NCI-H1694 treated with DMSO at 0.1 percent for 48 hours (cell line): ENCODE measurements around the gene SENP8.

Experiments
- DNase-seq: peaks from one replicate; lab custom pipeline; 2025; lab: John Stamatoyannopoulos, UW

Gene SENP8

DNA sequence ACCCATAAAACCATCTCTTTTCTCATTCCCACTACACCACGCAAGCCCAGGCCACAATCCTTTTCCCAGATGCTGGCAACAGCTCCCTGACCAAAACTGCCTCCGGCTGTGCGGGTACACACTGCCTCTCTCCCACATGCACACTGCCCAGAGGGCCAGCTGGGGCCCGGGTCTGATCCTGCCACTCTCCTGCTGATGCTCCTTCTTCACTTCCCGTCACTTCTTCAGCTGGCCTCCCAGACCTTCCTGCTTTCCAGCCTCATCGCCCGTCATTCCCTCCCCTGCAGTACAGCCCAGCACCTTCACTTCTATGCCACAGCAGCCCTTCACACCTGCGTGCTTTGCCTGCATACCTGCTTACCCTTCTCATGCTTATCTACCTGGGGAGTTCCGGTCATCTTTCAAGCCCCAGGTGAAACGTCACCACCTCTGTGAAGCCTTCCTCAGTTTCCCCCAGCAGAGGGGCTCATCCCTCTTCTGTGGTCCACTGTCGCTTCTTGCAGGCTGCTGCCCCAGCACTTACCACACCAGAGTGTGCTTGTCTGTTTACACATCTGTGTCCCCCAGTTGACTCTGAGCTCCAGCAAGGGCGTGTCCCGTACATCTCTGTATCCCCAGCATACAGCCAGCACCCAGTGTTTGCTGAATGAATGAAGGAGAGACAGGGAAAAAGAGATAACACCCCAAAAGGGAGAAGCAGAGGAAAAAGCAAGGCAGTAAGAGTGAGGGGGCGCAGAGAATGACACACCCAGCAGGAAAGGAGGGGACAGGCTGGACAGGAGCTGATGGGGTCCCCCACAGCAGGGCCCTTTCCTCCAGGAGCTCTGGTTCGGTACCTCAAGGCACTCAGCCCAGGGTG, 57.2 kb downstream of the SENP8 start:
- no peak for DNase-seq

DNA sequence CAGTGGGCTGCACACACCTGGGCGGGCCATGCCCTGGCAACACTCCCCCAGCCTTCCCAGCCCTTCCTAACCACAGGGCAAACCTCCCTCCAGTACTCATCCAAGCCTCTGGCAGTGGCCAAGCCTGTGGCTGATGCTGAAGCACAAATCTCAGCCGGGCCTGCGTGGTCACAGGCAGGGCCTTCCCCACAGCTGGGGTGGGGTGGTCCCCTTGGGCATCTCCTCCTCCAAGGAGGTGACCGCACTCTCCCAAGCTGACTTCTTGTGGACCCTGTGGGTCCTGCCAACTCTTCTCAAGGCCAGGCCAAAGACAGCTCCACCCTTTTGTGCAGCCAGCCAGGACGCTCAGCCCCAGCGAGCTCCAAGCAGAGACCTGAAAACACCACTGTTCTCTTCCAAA, 58.0 kb downstream of the SENP8 start:
- DNase-seq = no peak

DNA sequence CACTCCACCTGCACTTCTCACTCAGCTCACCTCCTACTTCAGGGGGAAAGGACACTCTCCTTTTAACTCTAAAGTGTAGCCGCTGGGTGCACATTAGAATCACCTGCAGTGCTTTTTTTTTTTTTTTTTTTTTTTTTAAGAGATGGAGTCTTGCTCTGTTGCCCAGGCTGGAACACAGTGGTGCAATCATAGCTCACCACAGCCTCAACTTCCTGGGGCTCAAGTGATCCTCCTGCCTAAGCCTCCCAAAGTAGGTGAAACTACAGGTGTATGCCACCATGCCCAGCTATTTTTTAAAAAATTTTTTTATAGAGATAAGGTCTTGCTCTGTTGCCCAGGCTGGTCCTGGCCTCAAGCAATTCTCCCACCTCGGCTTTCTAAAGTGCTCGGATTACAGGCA, 58.5 kb downstream of the SENP8 start:
- no peak for DNase-seq

DNA sequence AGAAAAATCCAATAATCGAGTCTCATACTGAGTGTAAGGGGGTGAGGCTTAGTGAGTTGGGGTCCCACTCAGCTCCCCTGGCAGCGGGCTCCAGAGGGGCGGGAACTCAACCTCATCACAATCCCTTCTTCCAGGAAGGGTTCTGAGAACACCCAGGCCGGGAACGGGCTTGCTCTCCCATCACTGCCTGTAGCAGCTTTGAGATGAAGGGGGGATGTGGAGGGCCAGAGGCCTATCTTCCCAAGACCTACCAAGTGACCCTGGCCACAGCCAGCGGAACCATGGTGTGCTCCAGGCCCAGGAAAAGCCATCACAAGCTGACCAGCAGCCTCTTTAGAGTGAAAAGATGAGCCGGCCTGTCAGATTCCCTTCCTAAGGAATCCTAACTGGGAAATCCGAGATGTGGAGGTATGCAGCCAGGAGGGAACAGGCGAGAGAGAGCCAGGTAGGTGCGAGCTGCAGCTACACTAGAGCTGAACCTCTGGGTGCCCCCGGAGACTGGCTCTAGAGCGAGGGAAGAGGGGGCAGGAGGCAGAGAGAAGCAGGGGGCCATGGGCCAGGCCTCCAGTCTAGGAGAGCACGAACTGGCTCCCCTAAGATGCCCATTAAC, 60.9 kb downstream of the SENP8 start:
- DNase-seq = no peak

DNA sequence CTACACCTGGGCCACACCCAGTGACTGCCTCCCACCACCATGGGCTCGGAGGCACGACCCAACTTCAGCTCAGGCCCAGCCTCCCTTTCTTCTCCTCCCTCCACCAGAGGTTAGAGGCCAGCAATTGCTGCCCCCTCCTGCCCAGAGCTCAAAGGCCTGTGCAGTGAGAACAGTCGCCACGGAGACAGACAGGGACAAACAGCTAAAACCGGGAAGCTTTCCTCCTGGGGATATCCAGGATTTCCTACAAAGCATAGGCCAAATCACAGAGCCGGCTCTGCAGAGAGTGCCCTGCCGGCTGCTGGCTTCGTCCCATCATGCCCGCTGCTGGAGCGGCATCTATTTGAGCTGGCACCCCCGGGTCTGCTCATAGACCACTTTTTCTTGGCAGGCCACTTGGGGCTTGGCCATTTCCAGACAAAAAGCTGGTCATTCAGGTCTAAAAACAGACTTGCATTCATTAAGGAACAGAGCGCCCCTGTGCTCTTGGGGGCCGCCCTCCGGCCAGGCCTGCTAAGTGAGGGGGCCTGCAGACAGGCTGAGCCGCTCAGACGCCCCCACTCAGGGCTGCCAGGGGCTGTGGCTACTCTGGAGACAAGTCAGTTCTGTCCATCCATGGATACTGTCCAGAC, 61.9 kb downstream of the SENP8 start:
- no peak for DNase-seq

DNA sequence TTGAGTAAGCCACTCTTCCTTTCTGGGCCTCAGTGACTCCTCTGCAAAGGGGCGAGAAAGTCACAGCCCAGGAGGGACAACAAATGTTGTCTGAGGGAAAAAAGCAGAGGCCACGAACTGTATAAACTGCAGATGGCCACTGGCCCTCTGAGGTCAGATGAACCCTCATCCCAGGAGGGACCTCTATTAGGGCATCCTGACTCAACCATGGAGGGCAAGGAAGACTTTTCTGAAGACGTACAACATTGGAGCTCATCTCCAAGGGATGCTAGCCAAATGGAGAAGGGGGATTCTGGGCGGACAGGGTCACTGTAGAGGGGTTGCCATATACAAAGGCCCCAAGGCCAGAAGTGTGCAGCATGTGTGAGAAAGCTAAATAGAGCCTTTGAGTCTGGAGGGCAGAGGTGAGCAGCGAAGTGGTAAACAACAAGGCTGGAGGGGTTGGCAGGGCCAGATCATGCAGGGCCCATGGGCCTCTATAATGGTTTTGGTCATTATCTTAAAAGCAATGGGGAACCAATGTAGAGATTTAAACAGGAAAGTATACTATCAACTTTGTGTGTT, 62.6 kb downstream of the SENP8 start:
- no peak for DNase-seq

DNA sequence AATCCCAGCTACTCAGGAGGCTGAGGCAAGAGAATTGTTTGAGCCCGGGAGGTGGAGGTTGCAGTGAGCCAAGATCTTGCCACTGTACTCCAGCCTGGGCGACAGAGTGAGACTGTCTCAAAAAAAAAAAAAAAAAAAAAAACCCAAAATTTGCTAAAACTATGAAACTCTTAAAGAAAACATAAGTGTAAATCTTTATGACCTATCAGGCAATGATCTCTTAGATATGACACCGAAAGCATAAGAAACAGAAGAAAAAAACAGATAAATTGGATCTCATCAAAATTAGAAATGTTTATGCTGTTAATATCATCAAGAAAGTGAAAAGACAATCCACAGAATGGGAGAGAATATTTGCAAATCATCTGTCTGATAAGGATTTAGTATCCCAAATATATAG, 64.0 kb downstream of the SENP8 start:
- no peak for DNase-seq

DNA sequence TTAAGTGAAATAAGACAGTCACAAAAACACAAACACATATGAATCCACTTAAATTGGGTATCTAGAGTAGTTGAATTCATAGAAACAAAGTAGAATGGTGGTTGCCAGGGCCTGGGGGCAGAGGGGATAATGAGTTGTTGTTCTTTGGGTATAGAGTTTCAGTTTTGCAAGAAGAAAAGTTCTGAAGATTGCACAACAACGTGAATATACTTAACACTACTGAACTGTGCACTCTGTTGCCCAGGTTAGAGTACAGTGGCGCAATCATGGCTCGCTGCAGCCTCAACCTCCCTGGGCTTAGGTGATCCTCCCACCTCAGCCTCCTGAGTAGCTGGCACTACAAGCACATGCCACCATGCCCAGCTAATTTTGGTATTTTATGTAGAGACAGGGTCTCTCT, 64.5 kb downstream of the SENP8 start:
- no peak for DNase-seq

DNA sequence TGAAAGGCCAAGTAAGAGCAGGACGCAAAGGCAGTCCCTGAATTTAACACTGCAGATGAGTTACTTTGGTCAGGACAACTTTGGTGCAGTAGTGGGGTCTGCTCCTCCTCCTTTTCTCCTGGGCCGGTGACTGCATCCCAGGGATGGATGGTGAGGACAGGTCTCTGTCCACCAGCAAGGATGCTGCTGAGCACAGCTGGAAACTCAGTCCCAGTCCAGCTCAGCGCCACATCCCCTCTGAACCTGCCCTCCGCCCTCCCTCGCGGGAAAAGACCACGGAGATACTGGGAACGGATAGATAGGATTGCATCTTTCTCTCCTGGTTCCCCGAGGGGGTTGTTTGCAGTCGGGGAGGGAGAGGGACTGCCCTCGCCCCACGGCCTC, 65.6 kb downstream of the SENP8 start:
- no peak for DNase-seq

DNA sequence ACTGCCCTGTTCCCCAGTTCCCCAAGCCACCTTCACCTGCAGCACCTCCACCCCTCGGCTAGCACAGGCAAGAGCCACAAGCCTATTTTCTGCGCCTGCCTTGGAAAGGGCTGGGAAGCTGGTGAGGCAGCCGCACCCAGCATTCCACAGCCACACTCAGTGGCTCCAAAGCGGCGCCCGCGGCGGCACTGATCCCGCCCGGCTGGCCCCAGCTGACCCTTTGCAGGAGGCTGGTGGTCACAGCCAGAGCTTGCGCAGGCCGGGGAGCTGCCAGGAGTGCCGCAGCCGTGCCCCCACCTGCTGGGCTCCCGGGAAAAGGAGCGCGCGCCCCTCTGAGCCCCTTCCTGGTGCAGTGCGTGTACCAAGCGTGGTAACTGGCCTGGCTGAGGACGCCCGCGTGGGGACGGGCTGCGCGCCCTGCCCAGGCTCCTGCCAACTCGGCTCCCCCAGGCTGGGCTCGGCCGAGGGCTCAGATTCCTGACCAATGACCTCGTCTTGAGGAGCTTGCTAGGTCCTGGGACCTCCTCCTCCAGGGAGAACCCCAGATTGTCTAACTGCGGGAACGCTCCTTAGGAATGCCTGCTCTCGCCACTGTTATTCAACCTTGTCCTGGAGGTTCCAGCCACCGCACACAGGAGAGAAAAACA, 66.1 kb downstream of the SENP8 start:
- no peak for DNase-seq

DNA sequence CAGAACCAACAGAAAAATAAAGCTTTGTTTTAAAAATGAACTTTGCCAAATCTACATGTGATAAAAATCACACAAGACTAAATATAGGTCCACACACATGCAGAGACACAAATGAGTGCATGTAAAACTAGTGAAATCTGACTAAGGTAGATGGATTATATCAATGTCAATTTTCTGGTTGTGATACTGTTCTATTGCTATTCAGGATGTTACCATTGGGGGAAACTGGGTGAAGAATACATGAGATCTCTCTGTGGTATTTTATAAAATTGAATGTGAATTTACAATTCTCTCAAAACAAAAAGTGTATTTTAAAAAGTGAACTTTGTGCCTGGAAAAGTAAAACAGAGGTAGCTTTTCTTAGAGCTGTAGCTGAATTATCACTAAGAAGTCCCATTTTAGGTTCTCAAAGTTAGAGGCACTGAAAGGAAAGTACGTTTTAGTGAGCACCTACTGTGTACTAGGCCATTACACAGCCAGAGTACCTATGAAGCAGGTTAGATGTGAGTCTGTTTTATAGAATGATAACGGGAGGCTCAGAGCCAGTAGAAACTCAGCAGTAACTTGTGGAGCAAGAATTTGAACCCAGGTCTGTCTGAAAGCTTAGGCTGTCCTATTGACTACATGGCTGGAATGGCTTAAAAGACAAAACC, 71.2 kb downstream of the SENP8 start:
- DNase-seq = no peak

DNA sequence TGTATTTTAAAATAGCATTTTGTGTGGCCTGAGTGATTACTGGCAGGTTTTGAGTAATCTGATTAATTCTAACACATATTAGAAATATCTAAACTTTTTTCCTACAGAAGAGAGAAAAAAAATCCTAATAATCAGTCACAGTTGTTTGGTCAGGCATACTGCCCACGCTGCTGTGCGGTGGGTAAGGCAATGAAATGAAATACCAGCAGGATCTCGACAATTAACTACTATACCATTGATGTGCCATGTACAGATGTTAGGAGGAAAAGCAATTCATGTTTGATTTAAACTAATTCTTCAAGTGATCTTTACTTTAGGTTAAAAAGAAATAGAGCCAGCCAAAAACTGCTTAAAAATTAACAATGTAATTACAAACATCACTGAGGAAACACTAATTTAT, 74.2 kb downstream of the SENP8 start:
- no peak for DNase-seq
